ENCODE data around the gene ADH7. TPM values are rescaled to one million over a fixed set of nuclear protein-coding genes. Genes with fewer than 3 reads are reported as not detected.

Gene ADH7
- total RNA-seq, 1 experiment from 2014 or later: not detected

GRCh38 chr4:99366491-99366890 lies 68.7 kb downstream of the ADH7 start:
- Mint-ChIP-seq H3K9me3 (ENCODE audit: low read depth, unreplicated experiment) (peaks cover 3% of the 10 kb centered on the region), H3K27me3 (ENCODE audit: unreplicated experiment) (no peaks in the 10 kb centered on the region), H3K36me3 (ENCODE audit: insufficient read depth, unreplicated experiment) (no peaks in the 10 kb centered on the region), H3K4me1 (ENCODE audit: low read depth, unreplicated experiment) (peaks cover 21% of the 10 kb centered on the region), H3K27ac (ENCODE audit: unreplicated experiment) (no peak overlapping the region), H3K4me3 (ENCODE audit: low read depth, unreplicated experiment) (no peak overlapping the region)
- no peak for DNase-seq
- no TSS peak for BruUV-seq (replicated peaks)
- CTCF ChIA-PET: no interaction called here
- intact Hi-C loops (cut with micrococcal nuclease; ENCODE audit: unreplicated experiment): no loop called here
- TF ChIP-seq CTCF (IDR thresholded peaks at IDR 0.05; ENCODE audit: unreplicated experiment): no peak

- no peak overlapping the region for H3K4me3 Mint-ChIP-seq (ENCODE audit: low read depth, unreplicated experiment)
- peaks cover 19% of the 10 kb centered on the region for H3K4me1 Mint-ChIP-seq (ENCODE audit: low read depth, unreplicated experiment)
- no peaks in the 10 kb centered on the region for H3K36me3 Mint-ChIP-seq (ENCODE audit: insufficient read depth, unreplicated experiment)
- no peak for TF ChIP-seq CTCF (IDR thresholded peaks at IDR 0.05; ENCODE audit: unreplicated experiment)
- H3K27me3 Mint-ChIP-seq (ENCODE audit: unreplicated experiment): no peaks in the 10 kb centered on the region
- BruUV-seq (replicated peaks): no TSS peak
- DNase-seq: no peak
- H3K9me3 Mint-ChIP-seq (ENCODE audit: low read depth, unreplicated experiment): peaks cover 3% of the 10 kb centered on the region
- CTCF ChIA-PET: no interaction called here
- intact Hi-C loops (cut with micrococcal nuclease; ENCODE audit: unreplicated experiment): no loop called here
- H3K27ac Mint-ChIP-seq (ENCODE audit: unreplicated experiment): no peak overlapping the region
Measured at GRCh38 chr4:99362768-99363167, 72.4 kb downstream of the ADH7 start.

Other genes with a start within 250 kb of the ADH7 start
- gene ADH6, start 216.1 kb downstream of the ADH7 start, total RNA-seq (2022): 1.2 and 1.6 TPM in 2 replicates
- gene ADH1A, start 144.4 kb downstream of the ADH7 start, total RNA-seq (2022): not detected in 2 replicates
- gene ADH1B, start 113.9 kb downstream of the ADH7 start, total RNA-seq (2022): 0.10 TPM in 1 of 2 replicates, not detected in the other
- gene ADH1C, start 82.6 kb downstream of the ADH7 start, total RNA-seq (2022): 5.8 and 7.9 TPM in 2 replicates
- not detected in 2 replicates for gene C4orf17, start 75.7 kb upstream of the ADH7 start, total RNA-seq (2022)
- gene TRMT10A, start 128.7 kb upstream of the ADH7 start, total RNA-seq (2022): 2.6 and 2.9 TPM in 2 replicates
- 0.22 TPM in 1 of 2 replicates, not detected in the other for gene MTTP, start 139.5 kb upstream of the ADH7 start, total RNA-seq (2022)
- not detected in 2 replicates for gene C4orf54, start 222.5 kb upstream of the ADH7 start, total RNA-seq (2022)

Measured in Calu3 (cell line).